HG02623 (cell line): ENCODE measurements around the gene ETFRF1.

Experiments used
- ATAC-seq: cut with Tn5 transposase; IDR thresholded peaks from one replicate; pipeline ENCODE4 v1.9.1; 2021; ENCODE audit warnings: moderate library complexity; ENCODE audit not compliant: unreplicated experiment

ETFRF1 gene

GRCh38 chr12:25208554-25208953 is 13.5 kb downstream of the ETFRF1 start:
- no peak for ATAC-seq

- no peak for ATAC-seq
Measured at GRCh38 chr12:25213338-25213737, 18.3 kb downstream of the ETFRF1 start.

DNA sequence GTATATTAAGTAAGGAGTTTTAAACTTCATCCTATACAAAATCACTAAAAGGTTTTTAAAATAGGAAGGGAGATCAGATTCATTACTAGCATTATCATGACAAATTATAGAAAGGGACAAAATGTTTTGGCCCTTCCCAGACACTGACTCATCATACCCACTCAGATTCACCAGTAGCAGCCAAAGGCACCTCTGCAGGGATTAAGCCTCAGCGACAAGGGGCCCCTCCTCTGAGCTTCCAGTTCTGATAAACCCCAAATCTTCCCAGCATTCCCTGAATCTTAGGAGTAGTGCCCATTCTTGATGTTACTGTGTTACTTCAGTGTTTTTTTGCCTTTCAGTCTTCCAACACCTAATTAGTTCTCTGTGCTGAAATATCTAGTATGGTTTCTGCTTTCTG is 41.2 kb downstream of the ETFRF1 start:
- ATAC-seq = no peak

DNA sequence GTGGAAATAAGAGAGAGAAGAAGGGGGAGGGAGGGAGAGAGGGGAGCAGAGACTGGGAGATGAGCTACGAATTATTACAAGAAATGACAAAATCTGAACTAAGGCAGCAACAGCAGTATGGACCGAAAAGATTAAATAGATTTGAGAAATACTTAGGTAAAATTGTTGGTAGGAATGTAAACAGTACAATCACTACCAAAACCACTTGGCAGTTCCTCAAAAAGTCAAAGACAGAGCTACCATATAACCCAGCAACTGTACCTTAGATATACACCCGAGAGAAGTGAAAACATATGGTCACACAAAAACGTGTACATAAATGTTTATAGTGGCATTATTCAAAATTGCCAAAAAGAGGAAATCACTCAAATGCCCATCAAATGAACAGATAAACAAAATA is 41.6 kb downstream of the ETFRF1 start:
- ATAC-seq = no peak

- ATAC-seq = no peak
Measured at GRCh38 chr12:25241167-25242020, 46.4 kb downstream of the ETFRF1 start.

- ATAC-seq = no peak
Measured at GRCh38 chr12:25242981-25243679, 48.1 kb downstream of the ETFRF1 start.

- ATAC-seq = no peak
Measured at GRCh38 chr12:25243680-25243990, 48.6 kb downstream of the ETFRF1 start.

- no peak for ATAC-seq
Measured at GRCh38 chr12:25245491-25245890, 50.5 kb downstream of the ETFRF1 start.

- no peak for ATAC-seq
Measured at GRCh38 chr12:25248137-25248536, 53.1 kb downstream of the ETFRF1 start.

- no peak for ATAC-seq
Measured at GRCh38 chr12:25248732-25249131, 53.7 kb downstream of the ETFRF1 start.

DNA sequence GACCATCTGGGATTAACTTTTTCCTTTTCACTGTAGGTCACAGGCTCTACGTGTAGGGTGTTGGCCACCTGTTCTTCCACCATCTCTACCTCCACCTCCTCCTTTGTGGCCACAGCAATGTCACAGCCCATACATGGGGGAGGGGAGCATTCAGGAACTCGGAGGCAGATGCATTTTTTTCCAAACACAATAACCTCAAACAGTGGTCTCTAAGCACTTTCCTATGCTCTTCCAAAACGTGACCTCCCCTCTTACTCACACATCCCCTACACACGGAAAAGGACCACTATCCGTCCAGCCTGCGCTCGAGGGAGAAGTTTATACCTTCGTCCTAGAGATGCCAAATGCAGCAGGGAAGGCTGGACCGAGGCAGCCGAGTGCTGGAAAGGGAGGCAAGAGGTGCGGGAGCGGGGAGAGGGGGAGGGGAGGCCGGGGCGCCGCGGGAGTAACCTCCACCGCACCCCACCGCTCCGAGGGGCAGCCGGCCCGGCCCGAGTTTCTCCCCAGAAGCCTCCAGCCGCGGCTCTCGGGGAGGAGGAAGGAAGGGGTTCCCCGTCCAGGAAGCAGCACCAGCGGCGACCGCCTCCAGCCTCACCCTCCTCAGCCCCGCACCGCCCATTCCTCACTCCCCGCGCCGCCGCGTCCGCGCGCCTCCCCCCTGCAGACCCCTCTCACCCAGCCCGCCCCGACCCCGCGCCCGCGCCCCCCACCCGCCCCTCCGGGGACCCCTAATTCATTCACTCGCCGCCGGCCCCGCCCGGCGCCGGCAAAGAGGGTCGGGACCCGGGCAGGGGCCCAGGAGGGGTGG is 55.1 kb downstream of the ETFRF1 start:
- ATAC-seq = peak; percentile 23

GRCh38 chr12:25250744-25251730 is 56.0 kb downstream of the ETFRF1 start, which contains the start of gene KRAS:
TSS of gene KRAS (minus strand) at chr12:25250929.
- ATAC-seq = peak; percentile 79

DNA sequence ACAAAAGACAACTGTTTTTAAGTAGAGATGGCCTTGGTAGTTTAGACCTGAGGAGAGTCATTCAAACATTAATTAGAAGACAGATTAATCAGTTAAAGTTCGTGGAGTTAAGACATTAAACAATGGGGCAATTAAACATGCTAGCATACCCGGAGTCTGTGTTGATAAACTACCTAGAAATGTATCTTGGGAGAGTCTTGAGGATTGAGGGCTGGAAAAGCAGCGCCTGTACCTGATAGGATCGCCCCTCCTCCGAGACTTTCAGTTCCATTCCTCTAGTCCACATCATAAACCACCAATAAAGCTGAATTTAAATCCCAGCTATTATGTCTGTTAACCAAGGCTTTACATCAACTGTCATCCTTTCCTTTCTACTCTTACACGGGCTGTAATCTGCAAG is 56.7 kb downstream of the ETFRF1 start:
- ATAC-seq = no peak

GRCh38 chr12:25252946-25253345 is 57.9 kb downstream of the ETFRF1 start:
- ATAC-seq = no peak

DNA sequence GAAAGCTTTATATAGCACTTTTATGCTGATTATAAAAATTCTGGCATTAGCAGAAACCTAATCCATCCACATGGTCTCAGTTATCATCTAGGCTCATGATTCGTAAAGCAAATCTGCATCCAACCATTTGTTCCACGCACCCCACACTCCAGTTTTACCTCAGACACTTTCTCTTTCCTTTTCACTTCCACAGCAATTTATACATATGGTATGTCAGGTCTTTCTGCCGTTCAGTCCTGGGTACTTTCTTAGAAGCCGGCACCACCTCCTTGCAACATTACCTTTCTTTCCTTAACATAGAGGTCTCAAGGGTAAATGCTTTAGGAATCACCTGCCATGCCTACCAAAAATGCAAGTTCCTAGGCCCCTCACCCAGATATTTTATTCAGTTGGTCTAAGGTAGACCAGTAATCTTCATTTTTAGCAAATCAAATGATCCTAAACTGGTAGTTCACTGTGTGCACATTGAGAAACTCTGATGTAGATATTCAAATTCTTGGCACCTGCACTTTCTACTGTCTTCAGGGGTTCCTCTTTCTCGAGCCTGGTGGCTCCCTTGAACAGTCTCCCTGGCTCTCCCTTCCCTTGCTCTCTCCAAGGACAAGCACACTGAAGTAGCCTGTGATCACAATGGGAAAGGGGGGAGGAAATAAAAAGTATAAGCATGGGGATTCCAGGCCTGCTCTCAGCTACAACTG is 58.5 kb downstream of the ETFRF1 start:
- ATAC-seq = no peak

DNA sequence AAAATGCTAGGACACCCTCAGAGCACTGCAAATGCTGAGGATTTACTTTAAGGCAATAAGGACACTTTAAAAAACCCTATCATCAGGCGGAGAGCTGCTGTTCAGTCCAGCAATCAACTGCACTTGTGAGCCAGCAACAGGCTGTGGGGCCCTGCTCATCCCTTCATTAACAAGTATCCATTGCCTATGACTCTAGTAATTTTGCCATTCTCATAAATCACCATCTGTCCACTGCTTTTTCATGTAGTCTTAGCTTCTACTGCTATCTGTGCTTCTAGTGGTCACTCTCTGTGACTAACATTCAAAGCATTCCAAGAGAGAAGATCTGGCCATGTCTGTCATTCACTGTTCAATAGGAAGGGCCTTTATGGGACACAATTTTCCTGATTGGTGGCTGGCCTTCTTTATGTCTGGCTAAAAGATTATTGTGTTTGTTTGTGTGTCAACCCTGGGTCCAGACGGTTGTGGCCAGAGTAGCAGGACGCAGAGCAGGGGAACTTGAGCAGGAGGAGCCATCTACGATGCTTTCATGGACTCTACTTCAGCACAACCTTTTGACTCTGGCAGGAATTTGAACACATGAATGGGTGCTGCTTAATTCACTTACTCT is 59.3 kb downstream of the ETFRF1 start:
- ATAC-seq = no peak
